CD4-positive, CD25-positive, alpha-beta regulatory T cell (primary cell): ENCODE measurements around the gene DENND1A. TPM values are rescaled to one million over a fixed set of nuclear protein-coding genes. Genes with fewer than 3 reads are reported as not detected.
A peak's percentile ranks its signal among the peaks of the same experiment; 100 is the strongest.

Experiments used
- ATAC-seq, 2 donors: fragments of 150-1000 bp; cut with Tn5 transposase; one replicate each; pipeline ENCODE4 v1.10.0; 2021; ENCODE audit warnings: low read depth in 2 of 2, moderate number of reproducible peaks in 2 of 2, moderate library complexity in 1 of 2
- DNase-seq, 3 donors: peaks; one replicate each; pipeline versions ENCODE4 v3.0.0 to v3.0.0-alpha.2; 2012 to 2022; ENCODE audit warnings: mixed read lengths in 1 of 3
- H3K27ac ChIP-seq: one replicate; pipeline ENCODE4 v1.7.0; 2013; ENCODE audit warnings: mild to moderate bottlenecking, low read length; ENCODE audit not compliant: insufficient read depth, poor library complexity, severe bottlenecking
- H3K27me3 ChIP-seq: one replicate; pipeline ENCODE4 v1.7.0; 2013; ENCODE audit warnings: low read length; ENCODE audit not compliant: control insufficient read depth, insufficient read depth
- H3K36me3 ChIP-seq: one replicate; pipeline ENCODE4 v1.7.0; 2013; ENCODE audit warnings: mild to moderate bottlenecking, low read length, moderate library complexity; ENCODE audit not compliant: control insufficient read depth, insufficient read depth
- H3K4me1 ChIP-seq: 2 replicates; pipeline ENCODE4 v1.7.0; 2013; ENCODE audit warnings: mild to moderate bottlenecking, low read length; ENCODE audit not compliant: insufficient read depth, control insufficient read depth, poor library complexity, severe bottlenecking
- H3K4me3 ChIP-seq: one replicate; pipeline ENCODE4 v1.7.0; 2013; ENCODE audit warnings: low read depth, mild to moderate bottlenecking, low read length, moderate library complexity
- H3K9me3 ChIP-seq, 2 experiments: 1 replicate in 1 of 2; 2 replicates in 1 of 2; pipeline ENCODE4 v1.7.0; 2013; ENCODE audit warnings: low read length in 2 of 2, mild to moderate bottlenecking in 1 of 2, moderate library complexity in 1 of 2; ENCODE audit not compliant: control insufficient read depth in 2 of 2
- H3K27ac Mint-ChIP-seq, 3 donors: one replicate each; pipeline ENCODE4 v1.8.0; 2020 to 2022; ENCODE audit warnings: mild to moderate bottlenecking in 3 of 3, mixed read lengths in 3 of 3, moderate library complexity in 2 of 3
- H3K27me3 Mint-ChIP-seq: one replicate; pipeline ENCODE4 v1.8.0; 2022; ENCODE audit warnings: mild to moderate bottlenecking, mixed read lengths
- H3K36me3 Mint-ChIP-seq: one replicate; pipeline ENCODE4 v1.8.0; 2020; ENCODE audit warnings: mixed read lengths
- H3K4me1 Mint-ChIP-seq, 4 donors: one replicate each; pipeline ENCODE4 v1.8.0; 2020 to 2022; ENCODE audit warnings: mixed read lengths in 4 of 4, mild to moderate bottlenecking in 1 of 4
- H3K4me3 Mint-ChIP-seq, 4 donors: one replicate each; pipeline ENCODE4 v1.8.0; 2020 to 2022; ENCODE audit warnings: mild to moderate bottlenecking in 4 of 4, mixed read lengths in 4 of 4, moderate library complexity in 3 of 4
- H3K9me3 Mint-ChIP-seq, 7 donors: one replicate each; pipeline ENCODE4 v1.8.0; 2020 to 2022; ENCODE audit warnings: mixed read lengths in 7 of 7, mild to moderate bottlenecking in 3 of 7, moderate library complexity in 2 of 7
- polyA plus RNA-seq, 4 donors: library from polyadenylated mRNA; unstranded; fragments of 300-500 nt; fragmentation: Illumina TruSeq; gene quantifications; one replicate each; pipeline ENCODE4 v1.2.3, GENCODE V29; 2021
- total RNA-seq: library from RNA; stranded (reverse); gene quantifications from one replicate; pipeline ENCODE4 v1.2.3, GENCODE V29; 2022

Gene DENND1A
- total and polyA plus RNA-seq, 5 donors from 2014 or later: 3.5 to 21.8 (median 4.7) TPM

DNA sequence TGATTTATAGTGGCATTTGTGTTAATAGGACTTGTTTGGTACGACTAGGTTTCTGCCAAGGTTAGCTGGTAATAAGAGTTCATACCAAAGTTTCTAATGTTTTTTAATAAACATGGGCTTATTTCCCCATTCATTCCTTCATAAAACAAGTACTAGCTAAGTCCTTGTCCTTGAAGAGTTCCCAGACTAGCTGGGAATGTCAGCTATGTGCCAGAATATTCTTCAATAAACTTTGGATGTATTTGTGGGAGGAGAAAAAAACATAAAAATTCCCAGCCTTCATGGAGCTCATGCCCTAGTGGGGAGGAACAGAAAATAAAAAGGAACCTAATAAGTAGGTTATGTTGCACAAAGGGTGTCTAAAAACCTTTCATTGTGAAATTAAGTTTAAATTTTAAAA, 176.9 kb downstream of the DENND1A start:
- Mint-ChIP-seq H3K27me3 (no peaks in the 10 kb centered on the region), H3K27ac (peak overlapping the region in 1 of 3 donors; percentile 39), H3K4me1 (peaks cover 10 to 20% (median 15%) of the 10 kb centered on the region in 4 donors), H3K4me3 (no peak overlapping the region), H3K9me3 (no peaks in the 10 kb centered on the region), H3K36me3 (peaks cover 23% of the 10 kb centered on the region)
- Histone ChIP-seq H3K4me3 (no peak overlapping the region), H3K4me1 (peaks cover 3% of the 10 kb centered on the region), H3K9me3 (no peaks in the 10 kb centered on the region), H3K27me3 (no peaks in the 10 kb centered on the region), H3K36me3 (peaks cover 3% of the 10 kb centered on the region), H3K27ac (no peak overlapping the region)
- ATAC-seq (no peak), DNase-seq (no peak)

DNA sequence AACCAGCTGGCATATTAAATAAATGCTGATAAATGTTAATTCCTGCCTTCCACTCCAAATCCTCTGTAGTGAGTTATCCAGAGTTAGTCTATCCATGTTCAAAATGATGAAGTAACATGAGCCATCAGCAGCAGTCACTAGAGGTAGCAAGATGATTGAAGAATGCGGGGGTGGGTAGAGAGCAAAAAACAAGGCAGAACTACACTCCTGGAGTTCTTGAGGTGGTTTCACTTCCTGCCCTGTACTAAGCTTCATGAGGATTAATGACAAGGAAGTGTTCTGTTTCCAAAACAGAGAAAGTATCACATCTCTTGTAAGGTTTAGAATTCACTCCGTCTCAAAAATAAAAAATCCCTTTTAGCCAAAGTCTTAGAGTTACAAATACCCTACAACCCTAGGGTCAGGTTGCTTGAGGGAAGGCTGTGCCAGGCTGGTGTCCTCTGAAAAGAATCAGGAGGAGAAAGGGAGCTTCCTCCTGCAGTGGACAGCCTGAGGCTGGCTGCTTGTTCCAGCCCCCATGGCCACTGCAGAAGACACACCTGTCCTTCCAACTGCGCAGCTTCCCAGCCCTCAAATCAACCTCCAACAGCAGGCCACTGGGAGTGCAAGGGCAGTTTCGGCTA, 180.2 kb downstream of the DENND1A start:
- peak in 1 of 3 donors; percentile 25 for DNase-seq
- H3K27me3 Mint-ChIP-seq: no peaks in the 10 kb centered on the region
- Histone ChIP-seq H3K27me3 (no peaks in the 10 kb centered on the region), H3K4me1 (peaks cover 3% of the 10 kb centered on the region), H3K4me3 (no peak overlapping the region), H3K36me3 (no peaks in the 10 kb centered on the region), H3K9me3 (no peaks in the 10 kb centered on the region), H3K27ac (no peak overlapping the region)
- no peak overlapping the region for H3K4me3 Mint-ChIP-seq
- peak overlapping the region in 1 of 3 donors; percentile 71 for H3K27ac Mint-ChIP-seq
- H3K36me3 Mint-ChIP-seq: peaks cover 6% of the 10 kb centered on the region
- H3K9me3 Mint-ChIP-seq: no peaks in the 10 kb centered on the region
- ATAC-seq: peak; percentile 37 to 46
- H3K4me1 Mint-ChIP-seq: peaks cover 6 to 20% (median 15%) of the 10 kb centered on the region in 4 donors

DNA sequence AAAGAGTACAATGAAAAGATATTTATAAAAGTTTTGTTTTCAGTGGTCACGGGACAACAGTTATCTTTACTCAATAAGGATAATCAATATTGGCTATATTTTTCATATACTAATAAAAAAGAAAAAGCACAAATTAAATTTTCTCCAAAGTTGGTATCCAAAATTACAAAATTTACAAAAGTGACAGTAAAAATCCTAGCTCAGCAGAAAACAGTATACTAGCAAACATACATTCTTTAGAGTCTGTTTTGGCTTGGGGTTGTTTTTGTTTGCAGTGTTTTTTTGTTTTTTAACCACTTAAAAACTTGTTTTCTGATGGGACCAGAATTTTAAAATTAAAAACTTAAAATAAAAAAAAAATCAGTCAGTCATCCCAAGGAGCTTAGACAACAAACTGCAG, 183.2 kb downstream of the DENND1A start:
- Histone ChIP-seq H3K4me1 (peaks cover 3% of the 10 kb centered on the region), H3K36me3 (no peaks in the 10 kb centered on the region), H3K4me3 (no peak overlapping the region), H3K9me3 (no peaks in the 10 kb centered on the region), H3K27me3 (no peaks in the 10 kb centered on the region), H3K27ac (no peak overlapping the region)
- peaks cover 13 to 17% (median 15%) of the 10 kb centered on the region in 4 donors for H3K4me1 Mint-ChIP-seq
- no peak overlapping the region for H3K27ac Mint-ChIP-seq
- H3K4me3 Mint-ChIP-seq: no peak overlapping the region
- no peak for DNase-seq
- no peaks in the 10 kb centered on the region for H3K27me3 Mint-ChIP-seq
- peaks cover 10% of the 10 kb centered on the region for H3K36me3 Mint-ChIP-seq
- H3K9me3 Mint-ChIP-seq: no peaks in the 10 kb centered on the region
- ATAC-seq: no peak

DNA sequence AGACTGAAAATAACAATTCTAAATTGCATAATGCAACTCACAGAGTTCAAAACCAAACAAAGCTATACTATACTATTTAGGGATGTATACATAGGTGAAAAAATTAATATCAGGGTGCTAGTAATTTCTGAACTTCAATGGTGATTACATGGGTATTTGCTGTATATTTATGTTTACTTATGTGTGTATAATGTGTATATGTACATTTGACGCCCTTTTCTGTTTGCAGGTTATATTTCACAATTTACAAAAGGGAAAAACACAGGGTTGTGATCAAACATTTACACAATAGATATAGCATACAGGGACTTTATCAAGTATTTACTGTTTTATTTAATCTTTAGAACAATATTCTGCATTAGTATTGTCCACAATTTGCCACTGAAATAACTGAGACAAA, 184.0 kb downstream of the DENND1A start:
- Histone ChIP-seq H3K27me3 (no peaks in the 10 kb centered on the region), H3K9me3 (no peaks in the 10 kb centered on the region), H3K4me1 (peaks cover 3% of the 10 kb centered on the region), H3K27ac (no peak overlapping the region), H3K36me3 (no peaks in the 10 kb centered on the region), H3K4me3 (no peak overlapping the region)
- Mint-ChIP-seq H3K4me3 (no peak overlapping the region), H3K27me3 (no peaks in the 10 kb centered on the region), H3K4me1 (peaks cover 13 to 15% (median 14%) of the 10 kb centered on the region in 4 donors), H3K9me3 (no peaks in the 10 kb centered on the region), H3K36me3 (peaks cover 6% of the 10 kb centered on the region), H3K27ac (no peak overlapping the region)
- no peak for DNase-seq
- ATAC-seq: no peak

DNA sequence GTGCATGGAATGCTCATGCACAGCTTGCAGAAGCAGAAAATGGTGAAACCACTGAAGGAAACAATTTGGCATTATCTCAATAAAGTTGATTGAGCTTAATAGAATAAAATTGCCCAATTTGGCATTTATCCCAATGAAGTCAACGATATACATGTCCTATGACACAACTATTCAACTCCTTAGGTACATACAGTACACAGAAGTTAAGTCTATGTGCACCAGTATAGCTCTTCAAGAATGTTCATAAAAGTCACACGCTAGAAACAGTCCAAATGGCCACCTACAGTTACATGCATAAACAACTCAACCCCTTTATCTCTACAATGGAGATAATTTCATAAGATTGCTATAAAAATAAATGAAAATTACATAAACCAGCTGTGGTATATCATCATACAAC, 184.5 kb downstream of the DENND1A start:
- Mint-ChIP-seq H3K27me3 (no peaks in the 10 kb centered on the region), H3K36me3 (peaks cover 6% of the 10 kb centered on the region), H3K4me3 (no peak overlapping the region), H3K9me3 (no peaks in the 10 kb centered on the region), H3K4me1 (peaks cover 12 to 14% (median 13%) of the 10 kb centered on the region in 4 donors), H3K27ac (no peak overlapping the region)
- H3K36me3 ChIP-seq: no peaks in the 10 kb centered on the region
- DNase-seq (no peak), ATAC-seq (no peak)
- peaks cover 3% of the 10 kb centered on the region for H3K4me1 ChIP-seq
- H3K27ac ChIP-seq: no peak overlapping the region
- H3K4me3 ChIP-seq: no peak overlapping the region
- H3K27me3 ChIP-seq: no peaks in the 10 kb centered on the region
- no peaks in the 10 kb centered on the region for H3K9me3 ChIP-seq

DNA sequence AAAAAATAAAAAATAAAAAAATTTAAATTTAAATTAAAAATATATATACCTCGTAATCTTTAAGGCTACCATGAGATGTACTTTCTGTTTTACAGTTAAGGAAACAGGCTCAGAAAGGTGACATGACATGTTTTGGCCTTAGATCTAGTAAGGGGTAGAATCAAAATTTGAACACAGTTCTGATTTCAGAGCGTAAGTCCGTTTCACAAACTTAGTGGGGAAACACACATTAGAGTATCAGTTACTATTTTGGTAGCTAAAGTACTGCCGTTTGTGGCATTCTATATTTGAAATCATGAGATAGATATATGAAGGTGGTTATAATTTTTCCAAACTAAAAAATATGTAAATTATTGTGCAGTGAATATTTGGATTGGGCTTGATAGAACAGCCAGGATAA, 186.2 kb downstream of the DENND1A start:
- H3K4me1 ChIP-seq: no peaks in the 10 kb centered on the region

DNA sequence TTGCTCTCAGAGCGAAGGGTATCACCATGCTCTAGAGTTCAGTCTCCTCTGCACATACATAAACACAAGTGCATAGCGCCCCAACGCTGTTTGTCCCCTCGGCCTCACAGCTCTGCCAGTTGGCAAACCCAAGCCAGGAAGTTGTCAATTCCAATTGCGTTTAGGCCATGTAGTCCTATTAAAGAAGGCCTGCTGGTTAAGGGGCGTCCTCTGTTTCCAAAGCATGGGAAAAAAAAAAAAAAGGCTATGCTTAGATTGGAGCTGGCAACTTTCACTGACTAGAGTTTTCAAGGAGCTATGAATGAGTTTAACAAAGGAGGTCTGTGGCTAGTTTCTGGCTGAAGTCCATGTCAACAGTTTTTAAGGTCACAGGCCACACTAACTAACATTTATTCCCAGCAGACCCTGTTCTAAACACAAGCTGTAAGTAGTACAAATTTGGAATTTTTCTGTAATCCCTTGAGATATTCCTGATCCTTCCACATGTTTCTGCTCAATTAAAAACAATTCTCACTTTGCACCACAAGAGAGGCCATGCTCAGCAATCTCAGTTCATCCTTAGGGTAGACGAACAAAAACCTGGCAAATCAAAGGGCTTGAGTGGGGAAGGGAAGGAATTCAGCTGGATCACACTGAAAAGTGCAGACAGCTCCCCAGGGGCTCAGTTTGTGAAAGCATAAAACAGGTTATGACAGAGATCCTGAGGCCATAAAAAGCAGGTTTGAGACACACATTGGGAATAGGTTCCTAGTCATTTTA, 187.7 kb downstream of the DENND1A start:
- H3K27ac Mint-ChIP-seq: no peak overlapping the region
- no peak overlapping the region for H3K4me3 Mint-ChIP-seq
- Histone ChIP-seq H3K4me1 (no peaks in the 10 kb centered on the region), H3K27me3 (no peaks in the 10 kb centered on the region), H3K4me3 (no peak overlapping the region), H3K27ac (no peak overlapping the region), H3K36me3 (no peaks in the 10 kb centered on the region), H3K9me3 (no peaks in the 10 kb centered on the region)
- peaks cover 6% of the 10 kb centered on the region for H3K36me3 Mint-ChIP-seq
- DNase-seq (no peak), ATAC-seq (no peak)
- peaks cover 0 to 8% (median 3%) of the 10 kb centered on the region in 4 donors for H3K4me1 Mint-ChIP-seq
- no peaks in the 10 kb centered on the region for H3K9me3 Mint-ChIP-seq
- H3K27me3 Mint-ChIP-seq: no peaks in the 10 kb centered on the region

More for the DNA sequence above, 186.2 kb downstream of the DENND1A start:
- no peak for DNase-seq
- Mint-ChIP-seq H3K4me3 (no peak overlapping the region), H3K4me1 (peaks cover 0 to 7% (median 2%) of the 10 kb centered on the region in 4 donors), H3K27me3 (no peaks in the 10 kb centered on the region), H3K9me3 (no peaks in the 10 kb centered on the region), H3K27ac (no peak overlapping the region), H3K36me3 (peaks cover 6% of the 10 kb centered on the region)
- no peaks in the 10 kb centered on the region for H3K9me3 ChIP-seq
- no peak overlapping the region for H3K27ac ChIP-seq
- H3K4me3 ChIP-seq: no peak overlapping the region
- no peaks in the 10 kb centered on the region for H3K27me3 ChIP-seq
- H3K36me3 ChIP-seq: no peaks in the 10 kb centered on the region
- ATAC-seq: no peak
